Gastrocnemius medialis (tissue), 4 donors: ENCODE measurements around the gene GTSF1L.

Experiments
- CTCF ChIP-seq, 5 experiments: fragments of 450-650 bp in 3 of 5; fragments of 200-600 bp in 2 of 5; sonication (generic) in 2 of 5; IDR thresholded peaks in 4 of 5; conservative IDR thresholded peaks in 1 of 5; 1 replicate in 4 of 5; 2 replicates in 1 of 5; pipeline ENCODE4 v1.5.1; 2016 to 2019; ENCODE audit warnings: antibody characterized with exemption in 5 of 5, mild to moderate bottlenecking in 3 of 5, moderate library complexity in 3 of 5
- POLR2A ChIP-seq, 2 donors: fragments of 450-650 bp; IDR thresholded peaks; one replicate each; pipeline ENCODE4 v1.6.1; 2017; ENCODE audit warnings: antibody characterized with exemption in 2 of 2, mild to moderate bottlenecking in 2 of 2, moderate library complexity in 2 of 2

GRCh38 chr20:43727980-43728590 lies 1.3 kb upstream of the GTSF1L start:
- TF ChIP-seq CTCF (IDR thresholded peaks at IDR 0.05 in 4 of 5, conservative IDR thresholded peaks at IDR 0.05 in 1 of 5) (no peak), POLR2A (IDR thresholded peaks at IDR 0.05) (no peak)
